Astrocyte of the hippocampus (primary cell): ENCODE measurements around the gene ABCF3.
A peak's percentile ranks its signal among the peaks of the same experiment; 100 is the strongest.

Experiments used
- DNase-seq: peaks from one replicate; pipeline ENCODE4 v3.0.0; 2011; ENCODE audit warnings: low read depth, low spot score

The ABCF3 gene

GRCh38 chr3:184168363-184169120 lies 17.5 kb upstream of the ABCF3 start:
- peak; percentile 87 for DNase-seq

DNA sequence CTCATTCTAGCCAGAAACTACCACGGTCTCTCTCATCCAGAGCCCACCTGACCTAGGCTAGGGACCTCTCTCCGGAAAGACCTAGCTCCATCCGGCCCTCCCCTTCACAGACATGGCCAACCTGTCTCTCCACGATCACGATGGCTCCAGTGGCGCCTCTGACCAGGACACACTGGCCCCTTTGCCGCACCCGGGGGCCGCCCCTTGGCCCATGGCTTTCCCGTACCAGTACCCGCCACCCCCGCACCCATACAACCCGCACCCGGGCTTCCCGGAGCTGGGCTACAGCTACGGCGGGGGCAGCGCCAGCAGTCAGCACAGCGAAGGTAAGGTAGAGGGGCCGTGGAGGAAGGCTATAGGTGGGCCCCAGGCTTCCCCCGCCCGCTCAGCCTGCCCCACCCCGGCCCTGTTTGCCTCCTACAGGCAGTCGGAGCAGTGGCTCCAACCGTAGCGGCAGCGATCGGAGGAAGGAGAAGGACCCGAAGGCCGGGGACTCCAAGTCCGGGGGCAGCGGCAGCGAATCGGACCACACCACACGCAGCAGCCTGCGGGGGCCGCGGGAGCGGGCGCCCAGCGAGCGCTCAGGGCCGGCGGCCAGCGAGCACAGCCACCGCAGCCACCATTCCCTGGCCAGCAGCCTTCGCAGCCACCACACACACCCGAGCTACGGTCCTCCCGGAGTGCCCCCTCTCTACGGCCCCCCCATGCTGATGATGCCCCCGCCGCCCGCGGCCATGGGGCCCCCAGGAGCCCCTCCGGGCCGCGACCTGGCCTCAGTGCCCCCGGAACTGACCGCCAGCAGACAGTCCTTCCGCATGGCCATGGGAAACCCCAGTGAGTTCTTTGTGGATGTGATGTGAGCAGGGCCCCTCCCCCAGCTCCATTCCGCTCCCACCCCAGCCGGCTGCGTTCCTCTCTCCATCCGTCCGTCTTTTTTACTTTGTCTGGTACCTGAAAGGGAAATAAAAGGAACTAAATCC lies 15.8 kb upstream of the ABCF3 start:
- no peak for DNase-seq

DNA sequence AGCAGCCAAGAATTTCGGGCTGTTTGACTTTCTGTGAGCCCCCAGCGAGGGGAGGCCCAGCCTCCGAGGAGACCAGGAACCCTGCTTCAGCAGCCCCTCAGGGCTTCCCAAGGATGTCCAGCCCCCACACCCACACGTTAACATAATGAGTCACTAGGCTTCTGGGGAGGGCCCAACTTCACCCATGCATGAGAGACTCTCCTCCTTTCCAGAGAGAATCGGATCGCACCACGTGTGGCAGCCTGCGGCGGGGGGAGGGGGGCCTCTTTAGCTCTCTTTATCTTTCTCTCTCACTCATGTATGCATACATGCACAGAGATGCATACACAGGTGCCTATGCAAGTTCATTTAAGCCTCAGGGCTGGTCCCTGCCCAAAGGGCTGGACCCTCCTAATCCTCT lies 14.4 kb upstream of the ABCF3 start:
- DNase-seq = peak; percentile 80

DNA sequence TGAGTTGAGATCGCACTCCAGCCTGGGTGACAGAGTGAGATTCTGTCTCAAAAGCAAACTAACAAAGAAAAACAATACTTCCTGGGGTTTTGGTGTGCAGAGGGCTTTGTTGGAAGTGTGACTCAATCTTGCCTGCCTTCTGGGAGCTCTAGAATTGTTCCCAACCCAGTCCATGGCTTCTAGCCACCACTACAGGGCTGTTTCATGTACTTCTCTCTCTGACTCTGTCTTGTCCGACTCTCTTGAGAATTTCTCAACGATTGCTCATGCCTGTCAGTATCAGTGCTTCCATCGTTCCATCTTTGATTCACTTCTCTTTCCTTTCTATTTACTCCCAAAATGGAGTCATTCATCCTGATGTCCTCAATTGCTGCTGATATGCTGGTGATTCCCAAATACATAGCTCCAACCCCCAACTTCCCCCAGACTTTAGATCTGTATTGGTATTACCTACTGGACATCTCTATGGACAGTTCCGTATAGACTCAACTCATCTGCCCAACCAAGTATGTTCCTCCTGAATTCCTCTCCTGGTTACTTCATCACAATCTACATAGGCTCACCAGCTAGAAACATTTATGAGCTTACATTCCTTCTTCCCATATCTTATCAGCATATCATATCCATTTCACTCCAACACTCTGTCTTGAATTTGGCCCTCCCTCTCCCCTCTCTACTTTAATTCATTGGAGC lies 13.2 kb upstream of the ABCF3 start:
- peak; percentile 89 for DNase-seq

DNA sequence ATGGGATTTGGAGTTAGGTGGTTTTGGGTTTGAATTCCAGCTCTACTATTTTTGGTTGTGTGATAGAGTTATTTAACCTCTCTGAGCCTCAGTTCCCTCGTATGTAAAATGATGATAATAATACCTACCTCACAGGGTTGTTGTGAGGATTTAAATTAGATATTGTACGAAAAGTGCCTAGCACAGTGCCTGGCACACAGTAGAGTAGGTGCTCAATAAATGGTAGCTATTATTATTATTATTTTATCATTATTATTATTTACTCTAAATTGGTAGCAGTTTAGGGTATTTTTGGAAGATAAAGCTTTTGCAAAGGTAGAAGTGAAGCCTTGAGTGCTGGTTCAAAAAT lies 12.7 kb upstream of the ABCF3 start:
- no peak for DNase-seq

DNA sequence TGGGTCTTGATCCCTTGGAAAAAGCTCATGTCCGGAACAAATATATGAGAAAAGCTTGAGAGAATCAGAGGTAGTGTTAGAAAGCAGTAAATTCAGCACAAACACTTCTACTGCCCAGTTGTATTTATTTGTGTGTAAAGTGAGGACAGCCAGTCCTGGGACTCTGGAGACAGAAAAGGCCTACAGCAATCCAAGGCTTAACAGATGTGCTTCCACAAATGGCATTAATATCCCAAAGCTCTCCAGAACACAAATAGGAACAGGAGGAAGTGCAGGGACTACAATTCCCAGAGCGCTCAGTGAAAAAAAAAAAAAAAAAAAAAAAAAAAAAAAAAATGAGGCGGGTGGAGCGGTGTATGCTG lies 11.7 kb upstream of the ABCF3 start:
- DNase-seq = no peak

- peak; percentile 100 for DNase-seq
Measured at GRCh38 chr3:184174646-184175492, 11.1 kb upstream of the ABCF3 start, which contains the start of gene AP2M1. Gene AP2M1, plus strand, starts transcription at chr3:184174855. Its CDS starts 2,139 bp downstream, at chr3:184176994.

DNA sequence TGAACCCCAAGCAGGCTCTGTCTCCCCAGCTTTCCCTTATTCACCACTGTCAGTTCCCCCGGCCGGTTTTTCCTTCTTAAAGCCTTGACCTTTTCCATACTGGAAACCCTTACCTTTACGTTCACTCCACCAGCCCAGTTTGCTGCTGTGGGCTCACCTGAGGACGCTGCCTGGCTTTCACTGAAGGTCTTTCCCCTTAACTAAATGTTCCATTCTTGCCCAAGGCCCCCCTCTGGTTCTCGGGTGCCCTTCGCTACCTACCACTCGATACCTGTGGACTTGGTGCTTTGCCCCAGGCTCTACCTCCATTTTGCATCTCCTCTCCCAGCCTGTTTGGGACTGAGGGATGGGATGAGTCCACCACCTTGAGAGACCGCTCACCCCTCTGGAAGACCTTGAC lies 10.5 kb upstream of the ABCF3 start:
- DNase-seq = no peak

DNA sequence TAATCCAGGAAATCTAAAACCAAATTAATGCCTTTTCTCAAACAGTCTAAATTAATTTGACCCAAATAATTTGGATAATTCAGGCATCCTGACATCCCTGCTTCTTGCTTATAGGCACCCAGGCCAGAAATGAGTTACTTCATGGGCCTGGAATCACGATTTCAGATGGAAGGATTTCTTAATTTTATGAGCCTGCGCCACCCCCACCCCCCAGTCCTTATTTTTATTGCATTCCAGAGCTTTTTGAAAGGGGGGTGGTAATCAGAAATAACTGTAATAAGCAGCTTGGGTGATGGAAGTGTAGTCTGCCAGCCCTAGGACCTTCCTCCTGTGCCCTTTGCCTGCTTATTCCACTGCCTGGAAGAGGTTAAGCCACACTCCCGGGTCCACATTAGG lies 10.0 kb upstream of the ABCF3 start:
- no peak for DNase-seq

DNA sequence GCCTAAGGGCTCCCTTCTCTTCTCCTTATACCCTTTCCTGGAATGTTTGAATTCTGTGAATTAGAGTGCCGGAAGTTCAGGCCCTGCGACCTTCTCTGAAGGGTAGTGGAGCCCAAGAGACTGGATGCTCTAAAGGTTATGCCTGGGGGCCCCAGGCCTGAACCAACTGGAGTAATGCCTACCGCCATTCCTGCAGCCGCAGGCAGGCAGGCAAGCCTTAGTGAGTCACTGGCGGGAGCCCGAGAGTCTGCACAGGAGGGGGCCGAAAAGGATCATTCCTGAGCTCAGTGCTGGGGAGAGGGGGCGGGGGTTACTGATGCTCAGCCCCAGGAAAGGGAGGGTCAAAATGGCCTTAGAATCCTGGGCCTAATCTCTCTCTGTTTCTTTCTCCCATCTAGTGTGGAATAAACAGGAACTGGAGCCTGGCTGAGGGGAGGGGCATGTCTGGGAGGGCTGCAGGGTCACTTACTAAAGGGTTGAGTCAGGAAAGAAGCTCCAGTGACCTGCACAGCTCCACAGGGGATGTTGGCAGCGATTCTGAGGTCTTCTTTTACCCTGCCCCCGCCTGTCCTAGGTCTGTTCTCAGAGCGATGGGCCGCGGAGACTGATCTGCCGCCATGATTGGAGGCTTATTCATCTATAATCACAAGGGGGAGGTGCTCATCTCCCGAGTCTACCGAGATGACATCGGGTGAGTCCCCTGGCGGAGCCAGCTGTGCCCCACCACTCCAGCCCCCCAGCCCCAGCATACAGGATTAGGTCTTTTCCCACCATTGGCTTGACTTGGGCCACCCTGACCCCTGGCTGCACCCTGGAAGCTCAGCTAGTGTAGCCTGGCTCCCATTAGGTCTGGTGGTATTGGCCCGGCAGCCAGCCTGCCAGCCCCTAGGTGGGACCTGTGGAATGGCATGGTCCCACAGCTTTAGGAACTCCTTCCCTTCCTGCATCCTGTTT lies 9.3 kb upstream of the ABCF3 start:
- peak; percentile 97 for DNase-seq

DNA sequence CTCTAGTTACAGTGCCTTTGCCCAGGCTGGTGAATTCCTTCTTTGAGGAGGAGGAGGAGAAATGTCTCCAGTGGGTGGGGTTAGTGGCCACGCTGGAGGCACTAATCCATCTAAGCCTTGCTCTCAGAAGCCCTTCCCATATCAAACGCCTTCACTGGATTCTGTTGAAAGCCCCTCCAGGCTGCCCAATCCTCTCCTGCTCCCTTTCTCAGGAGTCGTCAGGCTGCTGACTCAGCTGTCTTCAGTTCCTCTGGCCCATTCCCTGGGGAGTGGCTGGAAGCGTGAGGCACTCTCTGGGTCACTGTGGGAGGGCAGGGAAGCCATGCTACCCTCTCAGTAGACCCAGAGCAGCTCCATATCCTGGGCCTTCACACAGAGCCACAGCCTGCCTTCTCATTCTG lies 8.7 kb upstream of the ABCF3 start:
- DNase-seq = peak; percentile 61

GRCh38 chr3:184177767-184178306 lies 8.2 kb upstream of the ABCF3 start:
- no peak for DNase-seq

DNA sequence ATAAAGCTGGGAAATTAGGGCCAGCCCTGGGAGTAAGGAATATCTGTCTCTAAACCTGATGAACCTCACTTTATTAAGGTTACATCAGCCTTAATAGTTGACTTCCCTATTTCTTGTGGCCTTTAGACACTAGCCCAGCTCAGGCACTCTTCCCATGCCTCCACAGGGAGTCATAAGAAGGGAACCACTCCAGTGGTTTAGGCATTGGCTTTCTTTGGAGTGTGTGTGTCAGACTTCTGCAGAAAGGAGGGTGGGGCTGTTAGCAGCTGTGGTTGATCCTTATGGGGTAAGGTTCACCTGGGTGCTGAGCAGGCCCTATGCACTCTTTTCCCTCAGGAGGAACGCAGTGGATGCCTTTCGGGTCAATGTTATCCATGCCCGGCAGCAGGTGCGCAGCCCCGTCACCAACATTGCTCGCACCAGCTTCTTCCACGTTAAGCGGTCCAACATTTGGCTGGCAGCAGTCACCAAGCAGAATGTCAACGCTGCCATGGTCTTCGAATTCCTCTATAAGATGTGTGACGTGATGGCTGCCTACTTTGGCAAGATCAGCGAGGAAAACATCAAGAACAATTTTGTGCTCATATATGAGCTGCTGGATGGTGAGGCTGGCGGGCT lies 7.4 kb upstream of the ABCF3 start:
- DNase-seq = no peak

DNA sequence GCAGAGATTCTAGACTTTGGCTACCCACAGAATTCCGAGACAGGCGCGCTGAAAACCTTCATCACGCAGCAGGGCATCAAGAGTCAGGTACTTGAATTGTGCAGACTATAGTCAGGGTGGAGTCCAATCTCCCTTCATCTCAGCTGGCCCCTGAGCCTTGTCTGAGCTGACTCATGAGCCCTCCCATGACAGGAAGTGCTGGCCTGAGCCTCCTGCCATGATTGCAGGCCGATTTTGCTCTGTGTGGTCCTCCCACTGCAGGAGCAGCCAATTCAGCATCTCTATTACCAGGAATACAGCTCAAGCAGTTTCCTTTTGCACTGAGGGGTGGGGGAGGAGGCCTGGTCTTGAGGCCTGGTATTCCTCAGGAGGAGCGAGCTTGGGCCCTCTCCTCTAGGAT lies 5.8 kb upstream of the ABCF3 start:
- DNase-seq = peak; percentile 28

DNA sequence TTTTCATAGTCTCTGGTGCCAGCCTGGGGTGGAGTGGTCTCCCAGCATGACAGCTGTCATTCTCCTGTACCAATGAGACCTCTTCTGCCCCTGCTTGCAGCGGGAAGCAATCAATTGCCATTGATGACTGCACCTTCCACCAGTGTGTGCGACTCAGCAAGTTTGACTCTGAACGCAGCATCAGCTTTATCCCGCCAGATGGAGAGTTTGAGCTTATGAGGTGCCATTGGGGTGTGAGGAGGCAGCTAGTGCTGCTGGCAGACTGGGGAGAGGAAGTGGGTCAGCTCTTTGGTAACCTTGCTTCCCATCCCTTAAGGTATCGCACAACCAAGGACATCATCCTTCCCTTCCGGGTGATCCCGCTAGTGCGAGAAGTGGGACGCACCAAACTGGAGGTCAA lies 4.4 kb upstream of the ABCF3 start:
- no peak for DNase-seq

DNA sequence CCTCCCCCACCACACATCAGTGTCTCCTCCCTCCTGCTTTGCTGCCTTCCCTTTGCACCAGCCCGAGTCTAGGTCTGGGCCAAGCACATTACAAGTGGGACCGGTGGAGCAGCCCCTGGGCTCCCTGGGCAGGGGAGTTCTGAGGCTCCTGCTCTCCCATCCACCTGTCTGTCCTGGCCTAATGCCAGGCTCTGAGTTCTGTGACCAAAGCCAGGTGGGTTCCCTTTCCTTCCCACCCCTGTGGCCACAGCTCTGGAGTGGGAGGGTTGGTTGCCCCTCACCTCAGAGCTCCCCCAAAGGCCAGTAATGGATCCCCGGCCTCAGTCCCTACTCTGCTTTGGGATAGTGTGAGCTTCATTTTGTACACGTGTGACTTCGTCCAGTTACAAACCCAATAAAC lies 2.3 kb upstream of the ABCF3 start:
- no peak for DNase-seq

- DNase-seq = no peak
Measured at GRCh38 chr3:184184546-184185230, 1.3 kb upstream of the ABCF3 start.

- peak; percentile 100 for DNase-seq
Measured at GRCh38 chr3:184185461-184186183, 377 bp upstream of the ABCF3 start.
